ENCODE measurements around the gene LIG4.

The LIG4 gene

GRCh38 chr13:108193806-108194205, 21.5 kb downstream of the LIG4 start:
- DNase-seq: no peak

DNA sequence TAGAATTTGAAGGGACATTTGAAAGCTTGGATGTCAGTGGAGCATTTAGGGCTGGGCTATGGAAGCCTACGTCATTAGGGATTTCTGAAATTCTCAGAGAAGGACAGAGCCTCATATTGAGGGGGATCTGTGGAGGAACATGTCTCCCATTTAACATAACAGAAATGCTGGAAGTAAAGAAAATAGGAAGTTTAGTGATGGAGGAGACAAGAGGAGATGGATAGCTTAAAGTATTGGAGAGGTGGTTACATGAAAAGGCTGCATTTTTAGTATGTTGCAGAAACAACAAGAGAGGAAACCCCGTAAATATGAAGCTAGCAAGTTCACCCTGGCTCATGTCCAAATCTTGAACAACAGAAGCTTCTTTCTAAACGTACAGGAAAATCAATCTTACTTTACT, 24.4 kb downstream of the LIG4 start:
- DNase-seq: no peak

DNA sequence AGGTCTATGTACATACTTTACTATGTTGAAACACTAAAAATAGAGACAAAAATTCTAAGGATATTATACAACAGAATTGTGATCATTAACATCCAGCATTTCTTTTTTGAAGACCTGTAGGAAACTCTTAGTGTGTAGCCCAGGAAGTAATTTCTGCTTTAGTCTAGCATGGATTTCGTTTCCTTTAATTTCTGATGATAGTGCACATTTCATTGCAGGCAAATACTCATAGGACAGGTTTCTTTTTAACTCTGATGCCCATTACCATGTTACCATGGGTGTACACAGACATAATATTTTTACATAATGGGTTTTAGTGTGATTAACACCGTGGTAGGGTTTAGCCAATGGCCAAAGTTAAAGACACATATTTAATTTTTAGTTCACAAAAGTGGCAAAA, 27.1 kb downstream of the LIG4 start:
- no peak for DNase-seq

- DNase-seq: no peak
Observed at GRCh38 chr13:108185223-108185622, 30.1 kb downstream of the LIG4 start.

- DNase-seq: no peak
Observed at GRCh38 chr13:108182652-108183051, 32.7 kb downstream of the LIG4 start.

DNA sequence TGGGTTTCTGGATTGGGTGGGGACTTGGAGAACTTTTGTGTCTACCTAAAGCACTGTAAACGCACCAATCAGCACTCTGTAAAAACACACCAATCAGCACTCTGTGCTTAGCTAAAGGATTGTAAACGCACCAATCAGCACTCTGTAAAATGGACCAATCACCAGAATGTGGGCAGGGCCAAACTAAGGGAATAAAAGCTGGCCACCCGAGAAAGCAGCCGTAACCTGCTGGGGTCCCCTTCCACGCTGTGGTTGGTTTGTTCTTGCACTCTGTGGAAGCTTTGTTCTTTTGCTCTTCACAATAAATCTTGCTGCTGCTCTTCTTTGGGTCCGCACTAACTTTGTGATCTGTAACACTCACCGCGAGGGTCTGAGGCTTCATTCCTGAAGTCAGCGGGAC, 37.3 kb downstream of the LIG4 start:
- no peak for DNase-seq

- DNase-seq: peak; percentile 49
Observed at GRCh38 chr13:108176685-108177274, 38.6 kb downstream of the LIG4 start.

GRCh38 chr13:108168929-108169328, 46.4 kb downstream of the LIG4 start:
- no peak for DNase-seq

DNA sequence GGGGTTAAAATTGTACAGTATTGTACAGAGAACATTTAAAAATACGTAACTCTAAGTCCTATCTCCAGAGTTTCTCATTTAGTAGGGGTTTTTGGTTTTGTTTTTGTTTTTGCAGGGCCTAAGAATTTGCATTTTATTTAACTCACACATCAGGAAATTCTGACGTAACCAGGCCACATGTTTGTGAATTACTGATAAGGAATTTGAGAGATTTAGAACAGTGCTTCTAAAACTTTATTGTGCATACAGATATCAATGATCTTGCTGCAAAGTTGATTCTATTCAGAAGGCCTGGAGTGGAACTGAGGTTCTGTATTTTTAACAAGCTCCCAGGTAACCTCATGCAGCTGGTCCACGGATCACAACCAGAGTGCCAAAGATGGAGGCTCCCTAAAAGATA, 49.3 kb downstream of the LIG4 start:
- DNase-seq: no peak

DNA sequence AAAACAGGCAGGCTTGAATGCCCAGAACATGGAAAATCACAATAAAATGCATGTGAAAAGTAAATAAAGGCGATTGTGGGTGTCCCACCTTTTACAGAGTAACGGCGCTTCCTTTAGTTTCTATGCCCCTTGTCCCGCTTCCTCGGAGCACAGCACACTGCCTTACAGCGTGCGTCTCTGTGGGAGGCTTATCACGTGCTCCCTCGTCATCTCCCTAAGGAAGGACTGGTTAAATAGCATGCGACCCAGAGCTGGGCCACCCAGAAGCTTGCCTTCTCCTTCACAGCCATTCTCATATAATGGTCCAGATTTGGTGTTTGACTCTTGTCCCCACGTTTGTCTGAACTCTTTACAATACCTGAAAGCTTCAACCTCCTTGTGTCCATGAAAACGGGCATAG, 56.6 kb downstream of the LIG4 start:
- DNase-seq: no peak

All from activated T-cell treated with anti-CD3 and anti-CD28 coated beads for 4 hours (primary cell).